NK-92 treated with Interleukin-12 subunit alpha and Interleukin-12 subunit beta, amount 100 ng/mL, for 24 hours (cell line): Measurements from ENCODE around the gene RAI1.
"Not testable (repeated sequence)": the region's sequence is repeated elsewhere in the genome, so short reads cannot be mapped to it uniquely, and the experiment has no call there.

Source experiments
- DNase-seq: peaks from one replicate; lab custom pipeline; 2025; lab: John Stamatoyannopoulos, UW

RAI1 gene

GRCh38 chr17:17679748-17680147 is 1.5 kb upstream of the RAI1 start:
- DNase-seq, result no peak

- DNase-seq, result no peak
These were observed 626 bp upstream of the RAI1 start for GRCh38 chr17:17680477-17681186.

GRCh38 chr17:17681744-17682292 is 560 bp downstream of the RAI1 start:
- DNase-seq, result peak; percentile 29

GRCh38 chr17:17682293-17682736 is 1.1 kb downstream of the RAI1 start:
- DNase-seq, result peak; percentile 29

- DNase-seq, result no peak
These were observed 1.8 kb downstream of the RAI1 start for GRCh38 chr17:17682737-17683680.

GRCh38 chr17:17683710-17684365 is 2.6 kb downstream of the RAI1 start:
- no peak for DNase-seq

- DNase-seq, result no peak
These were observed 3.9 kb downstream of the RAI1 start for GRCh38 chr17:17684906-17685774.

- DNase-seq, result no peak
These were observed 4.6 kb downstream of the RAI1 start for GRCh38 chr17:17685775-17686291.

GRCh38 chr17:17689312-17689711 is 8.1 kb downstream of the RAI1 start:
- no peak for DNase-seq

GRCh38 chr17:17690233-17690632 is 9.0 kb downstream of the RAI1 start:
- DNase-seq, result not testable (repeated sequence)

- DNase-seq, result no peak
These were observed 10.4 kb downstream of the RAI1 start for GRCh38 chr17:17691468-17692263.

- no peak for DNase-seq
These were observed 11.3 kb downstream of the RAI1 start for GRCh38 chr17:17692353-17693252.

GRCh38 chr17:17693253-17694168 is 12.3 kb downstream of the RAI1 start:
- DNase-seq, result no peak

GRCh38 chr17:17694169-17695081 is 13.2 kb downstream of the RAI1 start:
- peak; percentile 46 for DNase-seq

GRCh38 chr17:17696085-17696484 is 14.8 kb downstream of the RAI1 start:
- no peak for DNase-seq

GRCh38 chr17:17696882-17697633 is 15.8 kb downstream of the RAI1 start:
- DNase-seq, result no peak
